Body of pancreas (tissue), 4 donors: ENCODE data around the gene ZNF169.
"Not testable (repeated sequence)": the region's sequence is repeated elsewhere in the genome, so short reads cannot be mapped to it uniquely, and the experiment has no call there.

Experiments
- POLR2A ChIP-seq, 3 donors: fragments of 450-650 bp; IDR thresholded peaks; one replicate each; pipeline ENCODE4 v1.6.1; 2016; ENCODE audit warnings: antibody characterized with exemption in 3 of 3, mild to moderate bottlenecking in 2 of 3
- TF ChIP-seq, protein P1 (sequence below), 7 experiments: fragments of 450-650 bp in 4 of 7; fragments of 200-600 bp in 3 of 7; sonication (generic) in 3 of 7; IDR thresholded peaks; one replicate each; pipeline ENCODE4 v1.5.1; 2016 to 2019; ENCODE audit warnings: antibody characterized with exemption in 7 of 7

DNA sequence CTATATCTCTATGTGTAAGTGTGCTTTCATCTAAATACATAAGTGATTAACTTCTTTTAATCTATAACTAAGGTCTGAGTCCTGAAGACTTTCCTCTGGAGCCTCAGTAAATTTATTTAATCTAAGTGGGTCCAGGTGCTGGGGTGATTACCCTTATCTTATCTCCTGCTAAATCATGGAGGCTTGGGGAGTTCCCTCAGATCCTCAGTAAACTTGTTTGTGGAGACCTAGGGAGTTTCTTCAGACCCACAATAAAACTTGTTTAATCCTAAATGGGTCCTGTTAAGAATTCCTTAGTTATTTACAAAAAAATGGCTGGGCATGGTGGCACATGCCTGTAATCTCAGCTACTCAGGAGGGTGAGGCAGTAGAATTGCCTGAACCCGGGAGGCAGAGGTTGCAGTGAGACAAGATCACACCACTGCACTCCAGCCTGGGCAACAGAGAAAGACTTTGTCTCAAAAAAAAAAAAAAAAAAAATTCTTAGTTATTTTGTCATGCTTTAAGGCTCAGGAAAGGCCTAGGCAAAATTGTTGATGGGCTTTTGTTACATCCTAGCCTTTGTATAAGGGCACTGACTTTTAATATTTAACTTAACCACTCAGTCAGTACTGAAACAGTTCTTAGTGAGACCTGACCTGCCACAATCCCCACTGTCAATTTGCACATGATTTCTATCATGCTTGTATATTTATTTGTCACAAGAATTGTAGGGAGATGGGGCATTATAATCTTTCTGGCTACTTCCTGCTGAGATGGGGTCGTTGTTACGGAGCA lies 6.7 kb downstream of the ZNF169 start:
- TF ChIP-seq, protein P1, sequence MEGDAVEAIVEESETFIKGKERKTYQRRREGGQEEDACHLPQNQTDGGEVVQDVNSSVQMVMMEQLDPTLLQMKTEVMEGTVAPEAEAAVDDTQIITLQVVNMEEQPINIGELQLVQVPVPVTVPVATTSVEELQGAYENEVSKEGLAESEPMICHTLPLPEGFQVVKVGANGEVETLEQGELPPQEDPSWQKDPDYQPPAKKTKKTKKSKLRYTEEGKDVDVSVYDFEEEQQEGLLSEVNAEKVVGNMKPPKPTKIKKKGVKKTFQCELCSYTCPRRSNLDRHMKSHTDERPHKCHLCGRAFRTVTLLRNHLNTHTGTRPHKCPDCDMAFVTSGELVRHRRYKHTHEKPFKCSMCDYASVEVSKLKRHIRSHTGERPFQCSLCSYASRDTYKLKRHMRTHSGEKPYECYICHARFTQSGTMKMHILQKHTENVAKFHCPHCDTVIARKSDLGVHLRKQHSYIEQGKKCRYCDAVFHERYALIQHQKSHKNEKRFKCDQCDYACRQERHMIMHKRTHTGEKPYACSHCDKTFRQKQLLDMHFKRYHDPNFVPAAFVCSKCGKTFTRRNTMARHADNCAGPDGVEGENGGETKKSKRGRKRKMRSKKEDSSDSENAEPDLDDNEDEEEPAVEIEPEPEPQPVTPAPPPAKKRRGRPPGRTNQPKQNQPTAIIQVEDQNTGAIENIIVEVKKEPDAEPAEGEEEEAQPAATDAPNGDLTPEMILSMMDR (IDR thresholded peaks at IDR 0.05), result not testable (repeated sequence)
- TF ChIP-seq POLR2A (IDR thresholded peaks at IDR 0.05), result not testable (repeated sequence)
